NCI-H2227 (cell line): ENCODE results near the gene CDH13.

Source experiments
- DNase-seq: peaks from one replicate; lab custom pipeline; 2025; ENCODE audit not compliant: unreplicated experiment; lab: John Stamatoyannopoulos, UW

Gene CDH13

GRCh38 chr16:82991966-82992675, 365.4 kb downstream of the CDH13 start:
- no peak for DNase-seq

- DNase-seq, result no peak
Observed at GRCh38 chr16:82992786-82993185, 366.0 kb downstream of the CDH13 start.

GRCh38 chr16:82993415-82993814, 366.6 kb downstream of the CDH13 start:
- no peak for DNase-seq

GRCh38 chr16:82993926-82994325, 367.2 kb downstream of the CDH13 start:
- DNase-seq, result no peak

DNA sequence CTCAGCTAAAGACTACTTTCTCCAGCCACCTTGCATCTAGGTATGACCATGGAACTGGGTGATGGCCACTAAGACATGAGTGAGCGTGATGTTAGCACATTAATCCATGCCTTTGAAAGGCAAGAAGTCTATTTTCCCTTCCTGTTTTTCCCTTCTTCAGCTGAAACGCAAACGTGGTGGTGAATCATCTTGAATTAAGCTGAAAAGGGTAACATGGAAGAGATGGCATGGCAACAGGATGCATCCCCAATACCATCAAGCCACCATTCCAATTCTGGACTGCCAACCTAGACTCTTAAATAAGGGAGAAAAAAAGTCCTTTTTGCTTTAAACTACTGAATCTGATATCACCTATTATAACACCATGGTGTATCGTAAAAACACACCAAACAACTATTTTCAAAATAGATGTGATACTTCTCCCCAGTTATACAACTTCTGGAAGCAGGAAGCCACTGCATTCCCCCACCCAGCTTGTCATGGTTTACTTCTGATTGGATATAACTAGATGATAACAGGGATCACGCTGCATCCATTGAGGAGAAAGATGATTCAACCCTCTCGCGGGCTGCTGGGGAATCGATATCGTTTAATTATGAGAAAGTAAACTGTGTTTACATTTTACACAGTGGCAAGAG, 368.6 kb downstream of the CDH13 start:
- no peak for DNase-seq

GRCh38 chr16:82995924-82996441, 369.2 kb downstream of the CDH13 start:
- DNase-seq, result no peak

GRCh38 chr16:82996814-82997213, 370.0 kb downstream of the CDH13 start:
- no peak for DNase-seq

DNA sequence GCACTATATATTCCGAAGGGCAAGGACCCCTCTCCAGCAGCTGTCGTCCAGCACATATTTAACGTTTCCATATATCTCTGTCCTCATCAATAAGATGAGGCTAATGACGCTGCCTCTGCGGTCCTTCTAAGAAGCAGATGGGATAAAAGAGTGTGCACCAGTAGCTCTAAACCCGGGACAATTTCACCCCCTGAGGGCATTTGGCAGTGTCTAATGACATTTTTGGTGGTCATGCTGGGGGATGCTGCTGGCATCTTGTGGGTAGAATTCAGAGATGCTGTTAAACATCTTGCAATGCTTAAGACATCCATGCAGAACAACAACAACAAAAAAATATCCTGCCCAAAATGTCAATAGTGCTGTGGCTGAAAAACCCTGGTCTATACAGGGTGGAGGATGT, 372.9 kb downstream of the CDH13 start:
- DNase-seq, result no peak

- DNase-seq, result no peak
Observed at GRCh38 chr16:83002351-83003334, 375.9 kb downstream of the CDH13 start.

DNA sequence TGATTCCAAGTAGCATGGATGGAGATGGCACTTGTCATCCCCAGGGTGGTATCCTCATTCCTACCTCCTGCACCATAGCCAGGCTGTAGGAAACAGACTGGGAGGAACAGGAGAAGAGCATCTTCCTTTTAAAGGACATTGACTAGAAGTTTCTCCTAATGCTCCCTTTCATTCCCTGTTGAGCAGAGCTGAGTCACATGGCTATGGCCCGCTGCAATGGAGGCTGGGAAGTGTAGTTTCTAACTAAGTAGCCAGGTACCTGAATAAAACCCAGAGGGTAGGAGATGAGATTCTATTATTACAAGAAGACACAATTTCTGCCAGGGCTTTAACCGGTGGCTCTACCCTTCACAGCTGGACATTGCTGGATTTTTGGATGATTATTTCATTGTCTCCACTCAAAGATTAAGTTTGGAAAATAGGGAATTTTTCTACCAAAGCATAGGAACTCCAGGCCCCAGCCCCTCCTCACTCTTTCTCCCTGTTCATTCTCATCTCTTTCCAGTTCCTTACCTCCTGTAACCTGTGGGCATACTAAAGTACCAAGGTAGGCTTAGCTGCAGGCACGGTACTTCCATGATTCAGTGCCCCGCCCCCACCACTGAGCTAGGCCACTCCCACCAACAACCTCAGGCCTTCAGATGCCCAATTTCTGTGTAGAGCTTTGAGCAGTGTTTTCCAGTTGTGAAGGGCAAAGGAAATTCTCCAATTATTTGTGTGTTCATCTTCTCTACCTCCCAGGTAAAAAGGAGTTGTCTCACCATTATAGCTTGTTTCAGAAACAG, 378.3 kb downstream of the CDH13 start:
- no peak for DNase-seq

DNA sequence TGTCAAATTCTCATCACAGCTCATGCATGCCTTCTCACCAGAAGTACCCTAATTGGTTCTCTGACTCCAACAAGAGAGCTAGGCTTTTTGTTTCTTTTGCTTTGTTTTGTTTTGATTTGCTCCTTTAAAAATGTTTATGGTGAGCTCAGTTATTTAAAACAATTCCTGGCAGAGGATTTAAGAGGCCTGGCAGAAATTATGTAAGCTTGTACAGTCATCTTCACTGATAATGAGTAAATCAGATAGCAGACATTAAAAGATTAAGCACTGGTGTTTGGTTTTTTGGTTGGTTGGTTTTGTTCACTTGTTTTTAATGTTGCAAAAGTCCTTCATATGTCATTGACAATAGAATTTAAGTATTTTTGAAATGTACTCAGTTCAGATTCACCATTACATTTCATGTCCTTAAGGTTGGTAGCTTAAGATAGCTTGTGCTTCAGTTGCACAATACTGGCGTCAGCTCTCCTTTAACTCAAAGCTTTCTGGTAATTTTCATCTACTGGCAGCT, 378.9 kb downstream of the CDH13 start:
- no peak for DNase-seq

DNA sequence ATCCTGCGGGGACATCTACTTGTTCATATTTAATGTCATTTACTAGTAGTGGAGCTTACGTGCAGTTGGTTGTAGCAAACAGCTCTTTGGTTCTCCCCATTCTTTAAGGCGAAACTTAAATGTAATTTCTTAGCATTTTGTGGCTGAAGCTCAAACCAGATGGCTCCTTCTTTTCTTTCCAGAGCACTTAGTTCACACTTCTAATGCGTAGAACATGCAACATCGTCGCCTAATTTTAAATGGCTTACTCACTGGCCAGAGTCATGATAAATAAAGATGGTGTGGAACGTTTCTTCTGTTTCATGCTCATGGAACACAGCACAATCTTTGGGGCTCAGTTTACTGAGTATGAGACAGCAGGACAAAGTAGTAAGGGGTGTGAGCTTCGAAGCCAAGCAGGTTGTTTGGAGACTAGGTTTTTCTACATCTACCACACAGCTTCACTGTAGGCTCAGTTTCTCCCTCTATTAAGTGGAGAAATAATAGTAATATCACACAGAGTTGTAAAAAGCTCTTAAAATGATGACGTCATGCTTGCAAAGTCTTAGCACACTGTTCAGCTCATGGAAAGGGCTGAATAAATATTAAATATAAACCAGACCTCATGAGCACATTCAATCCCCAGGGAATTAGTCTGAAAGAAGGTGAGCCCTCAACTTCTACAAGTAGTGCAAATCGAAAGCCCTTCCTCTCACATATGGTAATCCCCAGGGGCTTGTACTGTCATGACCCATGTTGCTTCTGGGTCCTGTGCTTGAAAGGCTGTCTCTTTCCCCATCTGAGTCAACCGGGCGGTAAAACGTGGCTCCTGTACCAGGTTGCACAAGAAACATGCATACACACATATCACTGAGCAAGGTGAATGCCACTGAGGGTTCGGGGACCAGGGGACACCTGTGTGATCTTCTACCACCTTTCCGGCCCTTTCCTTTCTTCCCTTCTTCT, 384.3 kb downstream of the CDH13 start:
- DNase-seq, result no peak

GRCh38 chr16:83011939-83012338, 385.2 kb downstream of the CDH13 start:
- DNase-seq, result no peak

- no peak for DNase-seq
Observed at GRCh38 chr16:83013071-83013470, 386.3 kb downstream of the CDH13 start.

GRCh38 chr16:83019963-83020362, 393.2 kb downstream of the CDH13 start:
- no peak for DNase-seq

GRCh38 chr16:83021045-83021444, 394.3 kb downstream of the CDH13 start:
- no peak for DNase-seq

GRCh38 chr16:83021746-83022145, 395.0 kb downstream of the CDH13 start:
- no peak for DNase-seq

DNA sequence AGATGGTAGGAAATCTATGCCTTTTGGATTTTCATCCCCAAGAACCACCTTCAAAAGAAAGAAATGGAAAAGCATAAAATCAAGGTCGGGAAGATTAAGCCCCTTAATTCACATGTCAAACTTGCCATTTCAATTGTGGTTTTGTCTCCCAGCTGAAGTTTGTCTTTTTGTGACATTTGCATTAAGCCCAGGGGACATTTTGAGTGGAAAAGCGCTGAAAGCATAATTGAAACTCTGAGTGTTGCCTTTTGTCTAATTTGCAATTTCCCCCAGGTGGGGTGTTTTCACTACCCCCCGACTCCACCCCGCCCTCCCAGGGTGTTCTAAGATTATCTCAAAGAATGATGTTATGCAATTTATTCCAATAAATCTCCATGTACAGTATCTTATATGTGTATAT, 396.2 kb downstream of the CDH13 start:
- DNase-seq, result no peak

DNA sequence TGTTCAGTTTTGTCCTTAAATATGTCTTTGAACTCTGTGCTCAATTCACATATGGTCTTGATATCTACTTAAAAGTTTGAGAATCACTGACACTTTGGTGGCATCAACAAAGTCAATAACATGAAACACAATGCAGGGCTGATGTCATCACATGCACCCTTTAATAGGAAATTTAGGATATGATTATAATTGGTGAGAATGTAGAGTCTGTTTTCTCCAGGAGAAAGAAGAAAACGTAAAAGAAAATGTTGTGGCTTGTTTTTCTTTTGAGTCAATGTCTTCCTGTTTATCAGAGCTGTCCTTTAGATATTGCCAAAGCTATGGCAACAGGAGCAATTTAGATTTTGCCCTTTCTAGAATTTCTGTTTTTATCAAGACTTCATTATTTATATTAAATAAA, 396.9 kb downstream of the CDH13 start:
- DNase-seq, result no peak
